PC-3 (cell line): ENCODE results near the gene ENPP1. TPM values are rescaled to one million over a fixed set of nuclear protein-coding genes. Genes with fewer than 3 reads are reported as not detected.
"Not testable (repeated sequence)": the region's sequence is repeated elsewhere in the genome, so short reads cannot be mapped to it uniquely, and the experiment has no call there.

ENCODE experiments used
- ATAC-seq: fragments of 200-7000 bp; cut with Tn5 transposase; 2 replicates; pipeline ENCODE4 v1.9.1; 2020; ENCODE audit warnings: mild to moderate bottlenecking, moderate library complexity
- BruUV-seq: library from RNA; stranded (reverse); fragments of 400-500 nt; replicated peaks from 2 replicates; lab custom pipeline; 2021; lab: Mats Ljungman, UMichigan
- CTCF ChIA-PET: fragments of 300-600 bp; sonication (Branson Sonifier 250); formaldehyde crosslinking; loops from one replicate; lab custom pipeline; 2022; ENCODE audit warnings: antibody characterized with exemption; lab: Charles Lee
- POLR2A ChIA-PET: fragments of 300-600 bp; sonication (Branson Sonifier 250); formaldehyde crosslinking; loops from one replicate; lab custom pipeline; 2022; ENCODE audit warnings: antibody characterized with exemption; ENCODE audit not compliant: unreplicated experiment; lab: Charles Lee
- DNase-seq: peaks from one replicate; pipeline ENCODE4 v3.0.0-alpha.2; 2015
- H2AFZ ChIP-seq: fragments of 300-600 bp; sonication (generic); 2 replicates; pipeline ENCODE4 v1.6.0; 2016; ENCODE audit warnings: antibody characterized with exemption, low read length
- H3F3A ChIP-seq: fragments of 300-600 bp; sonication (generic); one replicate; pipeline ENCODE4 v1.6.0; 2017; ENCODE audit warnings: antibody characterized with exemption, low read length, control low read depth, mild to moderate bottlenecking; ENCODE audit not compliant: unreplicated experiment
- H3K27ac ChIP-seq: fragments of 300-600 bp; sonication (generic); 2 replicates; pipeline ENCODE4 v1.5.1; 2016; ENCODE audit warnings: mild to moderate bottlenecking, low read length
- H3K27me3 ChIP-seq: fragments of 300-600 bp; sonication (generic); 2 replicates; pipeline ENCODE4 v1.6.1; 2016; ENCODE audit warnings: low read length, mixed read lengths
- H3K36me3 ChIP-seq: fragments of 300-600 bp; sonication (generic); 2 replicates; pipeline ENCODE4 v1.6.1; 2016; ENCODE audit warnings: low read depth, mixed run types, low read length, mixed read lengths
- H3K4me1 ChIP-seq: fragments of 300-600 bp; sonication (generic); 2 replicates; pipeline ENCODE4 v1.5.1; 2016; ENCODE audit warnings: low read length; ENCODE audit not compliant: insufficient read depth
- H3K4me2 ChIP-seq: fragments of 300-600 bp; sonication (generic); 2 replicates; pipeline ENCODE4 v1.6.0; 2016; ENCODE audit warnings: low read length
- H3K4me3 ChIP-seq: fragments of 300-600 bp; sonication (generic); 2 replicates; pipeline ENCODE4 v1.5.1; 2016; ENCODE audit warnings: mild to moderate bottlenecking, low read length, mixed read lengths
- H3K79me2 ChIP-seq: fragments of 300-600 bp; sonication (generic); 2 replicates; pipeline ENCODE4 v1.6.1; 2017; ENCODE audit warnings: low read length, mixed read lengths
- H3K9ac ChIP-seq: fragments of 300-600 bp; sonication (generic); 2 replicates; pipeline ENCODE4 v1.6.0; 2016; ENCODE audit warnings: mild to moderate bottlenecking, low read length
- H3K9me2 ChIP-seq: fragments of 300-600 bp; sonication (generic); replicated peaks from 2 replicates; pipeline ENCODE4 v1.6.1; 2016; ENCODE audit warnings: mixed run types, low read length, mixed read lengths
- H3K9me3 ChIP-seq: fragments of 300-600 bp; sonication (generic); 2 replicates; pipeline ENCODE4 v1.6.1; 2016; ENCODE audit warnings: low read length, mixed read lengths
- H4K20me1 ChIP-seq: fragments of 300-600 bp; sonication (generic); 2 replicates; pipeline ENCODE4 v1.6.1; 2016; ENCODE audit warnings: low read length, mixed read lengths
- EZH2 ChIP-seq: fragments of 300-600 bp; sonication (generic); IDR thresholded peaks from one replicate; pipeline ENCODE4 v1.6.1; 2017; ENCODE audit warnings: antibody characterized with exemption, mild to moderate bottlenecking, low read length; ENCODE audit not compliant: unreplicated experiment
- EZH2phosphoT487 ChIP-seq: fragments of 300-600 bp; sonication (generic); IDR thresholded peaks from 2 replicates; pipeline ENCODE4 v1.6.1; 2018; ENCODE audit warnings: mild to moderate bottlenecking, antibody characterized with exemption, low read length, borderline replicate concordance
- intact Hi-C: fragments of 100-400 bp; cut with micrococcal nuclease; formaldehyde crosslinking; loops from 2 replicates; pipeline ENCODE4 v1.9.0; 2023
- total RNA-seq: library from RNA; depleted of rRNA; stranded (reverse); fragments of >200 nt; gene quantifications from 2 replicates; pipeline ENCODE4 v1.2.3, GENCODE V29; 2014
- TF ChIP-seq, protein P1 (sequence below): fragments of 300-600 bp; sonication (generic); conservative IDR thresholded peaks from 2 replicates; pipeline ENCODE4 v1.5.1; 2017; ENCODE audit warnings: antibody characterized with exemption, low read depth, mild to moderate bottlenecking, low read length

Gene ENPP1
- total RNA-seq, 1 experiment from 2014 or later, result 5.1 TPM

DNA sequence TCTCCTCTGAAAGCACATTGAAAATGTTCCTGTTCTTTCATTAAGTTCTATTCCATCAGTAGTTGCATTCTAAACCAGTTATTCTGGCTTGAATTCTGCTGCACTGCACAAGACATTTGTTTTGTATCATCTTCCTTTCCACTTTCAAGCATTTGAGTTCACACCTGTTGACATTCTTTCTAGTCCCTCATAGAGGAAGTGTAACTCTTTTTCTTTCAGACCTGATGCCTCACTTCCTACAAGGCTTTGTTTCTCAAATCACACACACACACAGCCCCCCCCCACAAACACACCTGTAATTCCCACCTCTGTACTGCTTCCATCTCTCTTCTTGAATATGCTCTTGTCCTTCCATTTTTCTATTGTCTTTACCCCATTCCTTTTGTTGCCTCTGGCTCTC is 92.4 kb downstream of the ENPP1 start:
- peaks cover 5% of the 10 kb centered on the region; the same call in 1 of the 2 replicates for H3K4me1 ChIP-seq
- ATAC-seq, result no peak
- H2AFZ ChIP-seq, result no peak overlapping the region
- H3K27ac ChIP-seq, result no peak overlapping the region
- H3K79me2 ChIP-seq, result no peaks in the 10 kb centered on the region
- no peaks in the 10 kb centered on the region for H4K20me1 ChIP-seq
- no peak overlapping the region for H3K4me2 ChIP-seq
- POLR2A ChIA-PET, result interaction anchor here (0.7 kb wide), 1 partner anchor 154 kb away, joined by 6 read pairs; no protein-coding TSS in a partner anchor
- CTCF ChIA-PET, result no interaction called here
- H3K9me3 ChIP-seq, result 0 out of 2 replicates have a peak, but pooled peaks cover 2% of the 10 kb centered on the region
- TF ChIP-seq, protein P1, sequence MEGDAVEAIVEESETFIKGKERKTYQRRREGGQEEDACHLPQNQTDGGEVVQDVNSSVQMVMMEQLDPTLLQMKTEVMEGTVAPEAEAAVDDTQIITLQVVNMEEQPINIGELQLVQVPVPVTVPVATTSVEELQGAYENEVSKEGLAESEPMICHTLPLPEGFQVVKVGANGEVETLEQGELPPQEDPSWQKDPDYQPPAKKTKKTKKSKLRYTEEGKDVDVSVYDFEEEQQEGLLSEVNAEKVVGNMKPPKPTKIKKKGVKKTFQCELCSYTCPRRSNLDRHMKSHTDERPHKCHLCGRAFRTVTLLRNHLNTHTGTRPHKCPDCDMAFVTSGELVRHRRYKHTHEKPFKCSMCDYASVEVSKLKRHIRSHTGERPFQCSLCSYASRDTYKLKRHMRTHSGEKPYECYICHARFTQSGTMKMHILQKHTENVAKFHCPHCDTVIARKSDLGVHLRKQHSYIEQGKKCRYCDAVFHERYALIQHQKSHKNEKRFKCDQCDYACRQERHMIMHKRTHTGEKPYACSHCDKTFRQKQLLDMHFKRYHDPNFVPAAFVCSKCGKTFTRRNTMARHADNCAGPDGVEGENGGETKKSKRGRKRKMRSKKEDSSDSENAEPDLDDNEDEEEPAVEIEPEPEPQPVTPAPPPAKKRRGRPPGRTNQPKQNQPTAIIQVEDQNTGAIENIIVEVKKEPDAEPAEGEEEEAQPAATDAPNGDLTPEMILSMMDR, result no peak
- TF ChIP-seq EZH2, result no peak
- TF ChIP-seq EZH2phosphoT487, result no peak
- intact Hi-C loops, result no loop called here
- DNase-seq, result no peak
- H3K4me3 ChIP-seq, result no peak overlapping the region
- no peaks in the 10 kb centered on the region for H3K36me3 ChIP-seq
- BruUV-seq, result no TSS peak
- H3F3A ChIP-seq, result no peaks in the 10 kb centered on the region
- H3K9me2 ChIP-seq, result no peaks in the 10 kb centered on the region
- no peak overlapping the region for H3K9ac ChIP-seq
- no peaks in the 10 kb centered on the region for H3K27me3 ChIP-seq

DNA sequence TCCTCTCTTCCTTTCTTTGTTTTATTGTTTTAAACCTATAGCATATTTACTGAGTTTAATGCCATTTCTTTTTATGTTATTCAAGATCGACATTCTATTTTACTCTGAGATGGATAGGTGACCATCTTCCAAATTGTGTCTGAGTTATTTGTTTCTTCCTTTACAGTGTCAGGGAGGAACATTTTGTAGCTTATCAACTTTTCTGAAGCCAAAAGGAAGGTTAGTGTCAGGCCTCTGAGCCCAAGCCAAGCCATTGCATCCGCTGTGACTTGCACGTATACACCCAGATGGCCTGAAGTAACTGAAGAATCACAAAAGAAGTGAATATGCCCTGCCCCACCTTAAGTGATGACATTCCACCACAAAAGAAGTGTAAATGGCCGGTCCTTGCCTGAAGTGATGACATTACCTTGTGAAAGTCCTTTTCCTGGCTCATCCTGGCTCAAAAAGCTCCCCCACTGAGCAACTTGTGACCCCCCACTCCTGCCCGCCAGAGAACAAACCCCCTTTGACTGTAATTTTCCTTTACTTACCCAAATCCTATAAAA is 93.6 kb downstream of the ENPP1 start:
- intact Hi-C loops, H3K27ac ChIP-seq, H3K4me2 ChIP-seq, H3K9me2 ChIP-seq, H4K20me1 ChIP-seq, H3K79me2 ChIP-seq, H3K4me1 ChIP-seq, H3K9me3 ChIP-seq, H2AFZ ChIP-seq, H3K4me3 ChIP-seq, H3K36me3 ChIP-seq, BruUV-seq, POLR2A ChIA-PET, ATAC-seq, H3K27me3 ChIP-seq, DNase-seq, H3K9ac ChIP-seq, H3F3A ChIP-seq: not testable (repeated sequence)
- CTCF ChIA-PET, result interaction anchor here (0.6 kb wide), 1 partner anchor 48 kb away, joined by 3 read pairs; no protein-coding TSS in a partner anchor

DNA sequence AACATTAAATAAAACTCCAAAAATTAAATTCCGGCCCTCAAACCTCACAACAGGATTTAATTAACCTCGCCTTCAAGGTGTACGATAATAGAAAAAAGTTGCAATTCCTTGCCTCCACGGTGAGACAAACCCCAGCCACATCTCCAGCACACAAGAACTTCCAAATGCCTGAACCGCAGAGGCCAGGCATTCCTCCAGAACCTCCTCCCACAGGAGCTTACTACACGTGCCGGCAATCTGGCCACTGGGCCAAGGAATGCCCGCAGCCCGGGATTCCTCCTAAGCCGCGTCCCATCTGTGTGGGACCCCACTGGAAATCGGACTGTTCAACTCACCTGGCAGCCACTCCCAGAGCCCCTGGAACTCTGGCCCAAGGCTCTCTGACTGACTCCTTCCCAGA is 95.9 kb downstream of the ENPP1 start:
- ATAC-seq, H3K9ac ChIP-seq, H3K4me2 ChIP-seq, H3K27me3 ChIP-seq, BruUV-seq, H3K9me3 ChIP-seq, H3F3A ChIP-seq, H3K79me2 ChIP-seq, intact Hi-C loops, H3K27ac ChIP-seq, DNase-seq, H3K9me2 ChIP-seq, H3K4me1 ChIP-seq, CTCF ChIA-PET, H2AFZ ChIP-seq, H3K4me3 ChIP-seq, H4K20me1 ChIP-seq, POLR2A ChIA-PET, H3K36me3 ChIP-seq: not testable (repeated sequence)

DNA sequence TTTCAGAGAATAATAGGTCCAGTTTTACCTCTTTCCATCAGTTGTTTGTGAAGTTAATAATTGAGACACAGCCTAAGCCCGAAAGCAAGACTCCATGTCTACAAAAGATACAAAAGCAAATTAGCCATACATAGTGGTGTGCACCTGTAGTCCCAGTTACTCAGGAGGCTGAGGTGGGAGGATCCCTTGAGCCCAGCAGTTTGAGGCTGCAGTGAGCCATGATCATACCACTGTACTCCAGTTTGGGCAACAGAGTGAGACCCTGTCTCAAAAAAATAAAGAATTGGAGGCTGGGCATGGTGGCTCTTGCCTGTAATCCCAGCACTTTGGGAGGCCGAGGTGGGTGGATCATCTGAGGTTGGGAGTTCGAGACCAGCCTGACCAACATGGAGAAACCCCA is 101.0 kb downstream of the ENPP1 start:
- BruUV-seq, POLR2A ChIA-PET: not testable (repeated sequence)

More for the DNA sequence above, 101.0 kb downstream of the ENPP1 start:
- H3K36me3 ChIP-seq, CTCF ChIA-PET, H3F3A ChIP-seq, H3K4me3 ChIP-seq, H3K79me2 ChIP-seq, H3K9me3 ChIP-seq, H3K4me1 ChIP-seq, DNase-seq, H3K27ac ChIP-seq, intact Hi-C loops, H3K9me2 ChIP-seq, H3K4me2 ChIP-seq, H2AFZ ChIP-seq, H3K27me3 ChIP-seq, ATAC-seq, H4K20me1 ChIP-seq, H3K9ac ChIP-seq: not testable (repeated sequence)
